ENCODE measurements around the gene QPRT.
A peak's percentile ranks its signal among the peaks of the same experiment; 100 is the strongest.
"Not testable (repeated sequence)": the region's sequence is repeated elsewhere in the genome, so short reads cannot be mapped to it uniquely, and the experiment has no call there.

The QPRT gene

GRCh38 chr16:29663016-29663806, 15.8 kb upstream of the QPRT start, which contains the start of gene SPN:
Gene SPN (plus strand): TSS chr16:29663247. CDS start chr16:29663729, 482 bp downstream.
- DNase-seq = peak; percentile 42

GRCh38 chr16:29663807-29664090, 15.2 kb upstream of the QPRT start:
- DNase-seq = no peak

GRCh38 chr16:29664091-29664921, 14.7 kb upstream of the QPRT start:
- peak; percentile 45 for DNase-seq

- peak; percentile 36 for DNase-seq
Measured at GRCh38 chr16:29665294-29666077, 13.5 kb upstream of the QPRT start.

- not testable (repeated sequence) for DNase-seq
Measured at GRCh38 chr16:29667322-29667610, 11.7 kb upstream of the QPRT start.

GRCh38 chr16:29667755-29668154, 11.2 kb upstream of the QPRT start:
- no peak for DNase-seq

- DNase-seq = no peak
Measured at GRCh38 chr16:29668267-29668666, 10.7 kb upstream of the QPRT start.

- DNase-seq = no peak
Measured at GRCh38 chr16:29673501-29673900, 5.5 kb upstream of the QPRT start.

- no peak for DNase-seq
Measured at GRCh38 chr16:29674188-29674587, 4.8 kb upstream of the QPRT start.

- no peak for DNase-seq
Measured at GRCh38 chr16:29675811-29676643, 3.0 kb upstream of the QPRT start.

- no peak for DNase-seq
Measured at GRCh38 chr16:29676989-29677785, 1.8 kb upstream of the QPRT start.

- no peak for DNase-seq
Measured at GRCh38 chr16:29680180-29680598, 1.2 kb downstream of the QPRT start.

GRCh38 chr16:29683543-29684090, 4.6 kb downstream of the QPRT start:
- DNase-seq = no peak

GRCh38 chr16:29684679-29685078, 5.7 kb downstream of the QPRT start:
- no peak for DNase-seq

GRCh38 chr16:29686740-29687332, 7.9 kb downstream of the QPRT start:
- no peak for DNase-seq

GRCh38 chr16:29687755-29688154, 8.8 kb downstream of the QPRT start:
- DNase-seq = no peak

- DNase-seq = no peak
Measured at GRCh38 chr16:29688172-29688571, 9.2 kb downstream of the QPRT start.

- not testable (repeated sequence) for DNase-seq
Measured at GRCh38 chr16:29689490-29690351, 10.7 kb downstream of the QPRT start.

GRCh38 chr16:29692606-29693005, 13.6 kb downstream of the QPRT start:
- DNase-seq = not testable (repeated sequence)

Measured in activated gamma-delta T cell treated with Interleukin-2 at 50 U/mL for 16 hours (primary cell).